GM12892 (cell line): ENCODE data around the gene FOXI2. TPM values are rescaled to one million over a fixed set of nuclear protein-coding genes. Genes with fewer than 3 reads are reported as not detected.

Experiments used
- DNase-seq: peaks from one replicate; pipeline ENCODE4 v3.0.0; 2011; ENCODE audit not compliant: insufficient read length
- FAIRE-seq: peaks from 2 replicates; lab custom pipeline; 2011; peaks lifted over from hg19 to GRCh38; lab: Jason Lieb, UNC
- POLR2A ChIP-seq: IDR thresholded peaks from 2 replicates; pipeline ENCODE4 v1.6.1; 2011; ENCODE audit warnings: low read depth, low read length, control low read depth
- POLR2AphosphoS5 ChIP-seq: IDR thresholded peaks from 2 replicates; pipeline ENCODE4 v1.6.1; 2011; ENCODE audit warnings: low read depth, low read length, control low read depth
- TAF1 ChIP-seq: IDR thresholded peaks from 2 replicates; pipeline ENCODE4 v1.6.1; 2011; ENCODE audit warnings: low read depth, mild to moderate bottlenecking, control low read depth, low read length, borderline replicate concordance
- polyA plus RNA-seq: library from polyadenylated mRNA; unstranded; fragments of >200 nt; gene quantifications from one replicate; pipeline ENCODE4 v1.2.1, GENCODE V29; 2012; ENCODE audit warnings: missing spikeins, inconsistent platforms; ENCODE audit not compliant: missing spikeins

FOXI2 gene
- not detected for polyA plus RNA-seq

GRCh38 chr10:127736915-127737562 lies at the start of gene FOXI2:
TSS of gene FOXI2 (plus strand) at chr10:127737185. CDS start at chr10:127737274, 89 bp downstream.
- TF ChIP-seq POLR2A, result no peak
- TF ChIP-seq TAF1, result no peak
- no peak for TF ChIP-seq POLR2AphosphoS5
- no peak for DNase-seq

GRCh38 chr10:127687548-127687947 lies 49.4 kb upstream of the FOXI2 start:
- no peak for TF ChIP-seq POLR2A
- no peak for TF ChIP-seq POLR2AphosphoS5
- no peak for TF ChIP-seq TAF1
- FAIRE-seq, result no peak
- no peak for DNase-seq

More at GRCh38 chr10:127736915-127737562, at the start of gene FOXI2:
- FAIRE-seq, result no peak

DNA sequence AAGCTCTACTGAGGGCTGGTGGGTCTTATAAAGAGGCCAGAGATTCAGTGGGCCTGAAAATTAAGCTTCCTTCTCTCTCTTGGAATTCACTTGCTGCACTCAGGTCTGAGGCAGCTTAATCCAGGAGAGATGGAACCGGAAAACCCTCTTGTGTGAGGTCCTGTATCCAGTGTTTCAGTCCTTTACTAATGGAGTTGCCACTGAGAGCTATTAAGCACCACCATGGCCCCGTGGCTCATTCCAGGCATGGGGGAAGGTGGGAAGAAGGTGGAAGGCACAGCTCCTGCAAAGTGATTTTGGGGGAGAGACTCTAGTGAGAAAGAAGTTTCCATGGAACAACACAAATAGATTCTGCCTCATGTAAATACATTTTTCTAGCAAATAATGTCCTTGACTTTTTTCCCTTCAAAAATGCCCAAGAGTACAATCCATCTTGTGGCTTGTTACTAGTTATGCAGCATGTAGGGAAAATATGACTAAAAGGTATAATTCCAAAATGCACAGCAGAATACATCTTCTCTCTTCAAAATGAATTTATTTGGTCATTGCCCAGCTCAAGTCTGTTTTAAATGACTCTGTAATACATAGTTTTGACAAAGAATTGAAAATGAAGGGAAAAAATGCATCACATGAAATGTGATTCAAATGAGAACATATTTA lies 46.7 kb upstream of the FOXI2 start:
- FAIRE-seq (no peak), DNase-seq (no peak)
- TF ChIP-seq POLR2AphosphoS5, result no peak
- TF ChIP-seq TAF1, result no peak

DNA sequence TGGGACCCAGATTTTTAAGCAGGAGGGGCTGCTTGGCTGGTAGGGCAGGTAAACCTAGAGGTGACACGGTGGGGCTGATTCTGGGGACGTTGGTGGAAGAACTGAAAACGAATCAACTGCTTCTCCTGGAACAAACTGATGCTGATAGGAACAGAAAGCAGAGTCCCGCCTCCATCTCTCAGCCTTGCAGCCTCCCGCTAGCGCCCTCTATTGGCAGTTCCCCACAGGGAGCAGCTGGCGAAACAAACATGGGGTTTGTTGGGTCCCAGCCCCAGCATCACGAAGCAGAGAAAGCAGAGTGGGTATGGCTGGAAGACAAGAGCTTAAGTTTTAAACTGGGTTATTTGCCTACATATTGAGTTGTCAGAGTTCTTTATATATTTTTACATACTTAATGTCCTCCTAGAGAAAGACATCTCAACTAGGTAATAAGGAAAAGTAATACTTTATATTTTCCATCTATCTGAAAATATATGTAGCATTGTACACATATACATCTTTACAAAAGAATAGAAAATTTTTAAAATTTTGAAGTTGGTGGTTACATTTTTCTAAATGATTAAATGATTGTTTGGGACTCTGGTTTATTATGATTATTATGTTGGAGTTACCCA lies 42.3 kb upstream of the FOXI2 start:
- FAIRE-seq, result no peak
- DNase-seq, result peak; percentile 13
- no peak for TF ChIP-seq POLR2AphosphoS5
- no peak for TF ChIP-seq POLR2A
- no peak for TF ChIP-seq TAF1

DNA sequence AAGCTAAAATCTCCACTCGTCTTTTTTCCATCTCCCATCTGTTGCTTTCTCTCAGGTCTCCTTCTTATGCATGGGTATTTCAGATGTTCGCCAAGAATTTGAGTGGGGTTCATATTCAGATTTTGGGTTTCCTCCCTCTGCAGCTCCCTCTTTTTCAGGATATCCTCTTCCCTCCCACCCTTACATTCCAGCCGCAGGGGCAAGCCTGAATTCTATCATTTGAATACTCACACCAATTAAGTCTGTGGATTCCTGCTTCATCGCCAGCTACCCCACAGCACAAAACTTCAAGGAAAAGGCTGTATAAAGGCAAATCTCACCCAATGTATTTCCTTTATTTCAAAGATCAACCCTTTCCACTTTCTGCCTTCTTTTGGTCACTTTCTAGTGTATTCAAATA lies 41.6 kb upstream of the FOXI2 start:
- TF ChIP-seq POLR2A (no peak), POLR2AphosphoS5 (no peak), TAF1 (no peak)
- DNase-seq (no peak), FAIRE-seq (no peak)

- FAIRE-seq (no peak), DNase-seq (no peak)
- TF ChIP-seq POLR2A (no peak), TAF1 (no peak), POLR2AphosphoS5 (no peak)
Observed at GRCh38 chr10:127698886-127699285, 38.1 kb upstream of the FOXI2 start.

DNA sequence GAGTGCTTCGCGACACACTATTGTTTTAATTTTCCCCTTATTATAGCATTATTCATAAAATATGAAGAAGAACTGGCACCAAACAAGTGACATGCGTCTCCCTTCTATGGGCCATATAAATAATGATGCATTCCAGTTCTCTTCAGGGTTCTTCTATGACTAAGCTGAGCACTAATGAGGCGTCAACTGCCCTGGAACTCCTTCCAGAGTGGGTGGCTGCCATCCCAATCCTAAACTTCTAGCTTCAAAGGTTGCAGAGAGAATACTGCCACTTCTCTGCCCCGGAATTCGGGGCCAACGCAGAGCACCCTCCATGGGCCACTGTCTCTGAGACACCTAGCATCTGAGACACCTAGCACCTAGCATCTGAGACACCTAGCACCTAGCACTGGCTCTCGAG lies 37.7 kb upstream of the FOXI2 start:
- DNase-seq, result no peak
- TF ChIP-seq POLR2AphosphoS5, result no peak
- TF ChIP-seq TAF1, result no peak
- no peak for TF ChIP-seq POLR2A
- FAIRE-seq, result no peak

DNA sequence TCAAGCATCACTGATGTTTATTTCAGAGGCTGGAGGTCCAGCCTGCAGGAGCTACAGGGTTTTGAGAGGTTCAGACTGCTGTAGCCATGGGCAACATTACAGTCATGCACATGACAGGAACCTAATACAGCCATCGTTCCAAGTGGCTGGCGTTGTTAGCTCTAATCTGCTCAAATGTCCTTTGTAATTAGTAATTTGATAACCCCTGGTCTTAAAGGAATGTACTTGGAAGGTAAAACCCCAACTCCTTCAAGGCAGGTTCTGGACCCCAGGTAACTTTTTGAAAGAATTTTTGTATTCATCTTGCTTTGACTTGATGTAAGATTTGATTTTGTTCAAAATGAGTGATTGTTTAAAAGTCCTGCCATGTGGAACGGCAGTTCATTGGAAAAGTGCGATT lies 34.7 kb upstream of the FOXI2 start:
- DNase-seq (no peak), FAIRE-seq (no peak)
- no peak for TF ChIP-seq TAF1
- TF ChIP-seq POLR2A, result no peak
- TF ChIP-seq POLR2AphosphoS5, result no peak

- FAIRE-seq, result no peak
- DNase-seq, result no peak
- TF ChIP-seq POLR2AphosphoS5 (no peak), TAF1 (no peak)
Observed at GRCh38 chr10:127715249-127715648, 21.7 kb upstream of the FOXI2 start.

DNA sequence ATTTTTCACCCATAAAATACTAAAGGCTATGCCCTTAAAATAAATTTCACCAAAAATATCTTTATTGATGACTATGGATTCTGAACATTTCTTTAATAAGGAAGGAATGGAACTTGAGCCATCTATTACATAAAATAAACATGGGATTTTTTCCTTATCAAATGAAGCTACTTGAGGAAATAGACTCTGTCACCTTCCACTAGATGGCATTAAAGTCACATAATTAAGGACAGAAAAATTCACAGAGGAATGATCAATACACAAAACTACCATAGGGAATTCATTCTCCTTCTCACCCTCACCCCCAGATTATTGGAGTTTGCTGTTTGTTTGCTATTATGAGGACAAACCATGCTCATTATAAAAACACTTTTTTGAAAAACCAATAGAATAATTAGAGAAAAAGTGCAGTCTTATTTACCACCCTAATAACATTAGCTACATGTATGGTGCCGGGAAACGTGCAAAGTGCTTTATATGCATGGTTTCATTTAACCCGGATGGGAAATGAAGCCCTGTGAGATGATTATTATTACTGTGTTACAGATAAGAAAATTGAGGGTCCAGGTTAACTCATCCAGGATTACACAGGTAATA lies 21.1 kb upstream of the FOXI2 start:
- DNase-seq (no peak), FAIRE-seq (no peak)
- no peak for TF ChIP-seq POLR2AphosphoS5
- TF ChIP-seq TAF1, result no peak
- TF ChIP-seq POLR2A, result no peak

DNA sequence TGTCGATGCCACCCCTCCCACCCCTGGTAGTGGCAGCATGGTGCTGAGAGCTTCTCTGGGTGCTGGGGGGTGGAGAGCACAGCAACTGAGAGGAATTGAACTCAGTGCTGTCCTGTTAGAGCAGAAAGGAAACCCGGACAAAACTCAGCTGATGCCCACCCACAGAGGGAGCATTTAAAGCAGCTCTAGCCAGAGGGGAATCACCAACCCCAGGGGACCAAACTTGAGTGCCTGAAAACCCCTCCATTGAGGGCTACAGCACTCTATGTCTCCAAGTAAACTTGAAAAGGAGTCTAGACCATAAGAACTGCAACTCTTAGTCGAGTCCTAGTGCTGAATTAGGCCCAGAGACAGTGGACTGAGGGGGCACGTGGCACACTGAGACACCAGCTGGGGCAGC lies 16.8 kb upstream of the FOXI2 start:
- FAIRE-seq (no peak), DNase-seq (no peak)
- TF ChIP-seq POLR2A, result no peak
- no peak for TF ChIP-seq POLR2AphosphoS5
- TF ChIP-seq TAF1, result no peak

DNA sequence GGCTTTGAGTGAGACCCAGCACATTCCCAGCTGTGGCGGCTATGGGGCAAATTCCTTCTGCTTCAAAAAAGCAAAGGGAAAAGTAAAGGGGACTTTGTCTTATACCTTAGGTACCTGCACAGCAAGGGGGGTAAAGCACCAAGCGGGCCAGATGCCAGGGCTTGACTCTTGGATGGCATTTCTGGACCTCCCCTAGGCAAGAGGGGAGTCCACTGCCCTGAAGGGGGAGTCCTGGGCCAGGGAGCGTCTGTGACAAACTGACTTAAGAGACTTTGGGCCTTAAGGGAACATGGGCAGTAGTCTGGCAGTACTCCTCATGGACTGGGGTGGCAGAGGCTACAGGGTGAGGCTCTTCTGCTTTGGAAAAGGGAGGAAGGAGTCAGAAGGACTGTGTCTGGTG lies 16.1 kb upstream of the FOXI2 start:
- FAIRE-seq, result no peak

More for the DNA sequence above, 16.1 kb upstream of the FOXI2 start:
- DNase-seq, result no peak
- TF ChIP-seq POLR2AphosphoS5 (no peak), POLR2A (no peak), TAF1 (no peak)
